ENCODE data around the gene NAPEPLD. TPM values are rescaled to one million over a fixed set of nuclear protein-coding genes. Genes with fewer than 3 reads are reported as not detected.
"Not testable (repeated sequence)": the region's sequence is repeated elsewhere in the genome, so short reads cannot be mapped to it uniquely, and the experiment has no call there.

The NAPEPLD gene
- total and polyA plus RNA-seq, 2 of the 8 experiments (the other 6 are each of a cell fraction or from before 2014, with no cell fraction given), result 4.2 to 9.9 TPM

GRCh38 chr7:103095558-103095957 is 53.3 kb downstream of the NAPEPLD start:
- H3K56ac ChIP-seq (replicated peaks; ENCODE audit: insufficient read length, low read depth, low read length); H3K79me2 ChIP-seq (ENCODE audit: control insufficient read depth in 1 of 2, insufficient read depth in 2 of 2, low read length in 2 of 2); H3K9ac ChIP-seq (replicated peaks in 1 of 4; ENCODE audit: extremely low read depth in 1 of 4, low read depth in 3 of 4, low read length in 3 of 4); H4K8ac ChIP-seq (ENCODE audit: extremely low read depth, insufficient read depth, low read length); H2BK120ac ChIP-seq (replicated peaks; ENCODE audit: low read depth, low read length); H3K23me2 ChIP-seq (ENCODE audit: low read depth, low read length); H3K9me3 ChIP-seq (ENCODE audit: insufficient read depth in 2 of 2, low read depth in 1 of 2, low read length in 1 of 2); H2AK5ac ChIP-seq (ENCODE audit: low read depth, low read length); H3K23ac ChIP-seq (ENCODE audit: insufficient read length); H3K4me1 ChIP-seq (replicated peaks in 1 of 4; ENCODE audit: control insufficient read depth in 3 of 4, insufficient read depth in 4 of 4, low read length in 3 of 4); H3K27ac ChIP-seq (ENCODE audit: low read depth, low read length); H3K14ac ChIP-seq (ENCODE audit: insufficient read length); H2BK5ac ChIP-seq (ENCODE audit: low read depth, low read length); H3K18ac ChIP-seq (ENCODE audit: extremely low read depth, low read length); CTCF ChIA-PET (ENCODE audit: partially characterized antibody); H3K79me1 ChIP-seq (ENCODE audit: low read depth, low read length); H4K91ac ChIP-seq (replicated peaks; ENCODE audit: insufficient read length, low read length); H3K4ac ChIP-seq (replicated peaks; ENCODE audit: insufficient read length, low read depth, low read length); H4K5ac ChIP-seq (ENCODE audit: insufficient read length, low read depth, low read length); H4K20me1 ChIP-seq (replicated peaks in 1 of 2; ENCODE audit: control insufficient read depth in 1 of 2, insufficient read depth in 2 of 2, low read length in 2 of 2); H2BK20ac ChIP-seq (ENCODE audit: low read length); H3K4me2 ChIP-seq (ENCODE audit: insufficient read depth in 1 of 2, low read depth in 2 of 2, low read length in 2 of 2); H2BK12ac ChIP-seq (ENCODE audit: low read depth, low read length); H3K4me3 ChIP-seq (ENCODE audit: extremely low read depth in 1 of 4, insufficient read depth in 2 of 4, low read depth in 3 of 4, low read length in 4 of 4); POLR2A ChIA-PET (ENCODE audit: partially characterized antibody); FAIRE-seq; DNase-seq (ENCODE audit: low read depth in 1 of 2, low spot score in 2 of 2); H3K27me3 ChIP-seq (replicated peaks in 1 of 4; ENCODE audit: control insufficient read depth in 3 of 4, extremely low read depth in 1 of 4, insufficient read depth in 3 of 4, low read length in 3 of 4); H2AFZ ChIP-seq (ENCODE audit: low read length); H2BK15ac ChIP-seq (ENCODE audit: low read length): not testable (repeated sequence)
- WGBS, 2 experiments (ENCODE audit: extremely low coverage in 1 of 2, insufficient coverage in 1 of 2, insufficient read length in 1 of 2, insufficient replicate concordance in 2 of 2, low coverage in 1 of 2, low lambda C conversion rate in 2 of 2, missing lambda C conversion rate in 1 of 2), result 96% methylated on average over 1 of the region's 2 CpGs; no CpG with 5 or more reads in 1 of the 2 experiments
- H3K36me3 ChIP-seq (ENCODE audit: control insufficient read depth in 2 of 4, insufficient read depth in 4 of 4, low read length in 3 of 4), result peaks cover 0 to 21% (median 4%) of the 10 kb centered on the region in 4 experiments; a peak in 5 of 8 replicates

Measured in H1 (cell line).